HepG2 (cell line): ENCODE measurements around the gene DAAM1. TPM values are rescaled to one million over a fixed set of nuclear protein-coding genes. Genes with fewer than 3 reads are reported as not detected.

Source experiments
- ARID4A ChIP-seq: sonication (generic); formaldehyde crosslinking; IDR thresholded peaks from 2 replicates; pipeline ENCODE4 v1.5.0; 2020; ENCODE audit warnings: mild to moderate bottlenecking, missing genetic modification reagents, borderline replicate concordance
- ATF3 ChIP-seq: sonication (generic); formaldehyde crosslinking; IDR thresholded peaks from 2 replicates; pipeline ENCODE4 v1.4.0; 2020; ENCODE audit warnings: missing genetic modification reagents
- CBX5 ChIP-seq: sonication (generic); formaldehyde crosslinking; IDR thresholded peaks from 2 replicates; pipeline ENCODE4 v1.4.0; 2020; ENCODE audit warnings: missing genetic modification reagents, borderline replicate concordance
- CREB1 ChIP-seq, 2 experiments: fragments of 450-650 bp in 1 of 2; IDR thresholded peaks; 2 replicates each; pipeline ENCODE4 v1.6.1; 2016 to 2017; ENCODE audit warnings: control low read depth in 1 of 2, mild to moderate bottlenecking in 1 of 2, missing compliant biosample characterization in 1 of 2, missing genetic modification characterization in 1 of 2
- MXD4 ChIP-seq: IDR thresholded peaks from 2 replicates; pipeline ENCODE4 v1.6.1; 2016; ENCODE audit warnings: mild to moderate bottlenecking, missing biosample characterization, missing genetic modification reagents
- RBFOX2 ChIP-seq: fragments of 200-400 bp; formaldehyde crosslinking; IDR thresholded peaks from 2 replicates; pipeline ENCODE4 v1.6.1; 2017; ENCODE audit warnings: low read depth, mild to moderate bottlenecking, low read length
- REL ChIP-seq: sonication (generic); formaldehyde crosslinking; conservative IDR thresholded peaks from 2 replicates; pipeline ENCODE4 v1.8.0; 2022; ENCODE audit warnings: mild to moderate bottlenecking, missing genetic modification reagents, moderate library complexity
- RXRA ChIP-seq: sonication (generic); formaldehyde crosslinking; IDR thresholded peaks from 2 replicates; pipeline ENCODE4 v1.5.1; 2020; ENCODE audit warnings: missing genetic modification reagents
- SIX4 ChIP-seq: sonication (generic); formaldehyde crosslinking; IDR thresholded peaks from 2 replicates; pipeline ENCODE4 v1.4.0; 2020; ENCODE audit warnings: missing genetic modification reagents
- polyA plus RNA-seq, 8 experiments: library from polyadenylated mRNA; depleted of rRNA in 3 of 8; stranded (reverse) in 7 of 8; unstranded in 1 of 8; fragments of >200 nt; fragmentation: Illumina TruSeq in 4 of 8; extraction: Trizol in 4 of 8; gene quantifications; 2 replicates each; pipeline versions ENCODE4 v1.2.1 to v1.2.3, GENCODE V29; 2011 to 2016; ENCODE audit warnings: low read depth in 4 of 8, missing spikeins in 1 of 8, mixed read lengths in 1 of 8; ENCODE audit not compliant: insufficient read depth in 1 of 8
- total RNA-seq, 5 experiments: library from RNA; depleted of rRNA; stranded (reverse); fragments of >200 nt; fragmentation: Illumina TruSeq; extraction: Trizol; gene quantifications; 2 replicates each; pipeline ENCODE4 v1.2.3, GENCODE V29; 2016; ENCODE audit warnings: low read depth in 1 of 5
- TF ChIP-seq, protein P1 (sequence below): sonication (generic); formaldehyde crosslinking; IDR thresholded peaks from 2 replicates; pipeline ENCODE4 v1.4.0; 2020; ENCODE audit warnings: missing genetic modification reagents
- TF ChIP-seq, protein P2 (sequence below): sonication (generic); formaldehyde crosslinking; IDR thresholded peaks from 2 replicates; pipeline ENCODE4 v1.5.1; 2020; ENCODE audit warnings: missing genetic modification reagents, mild to moderate bottlenecking, borderline replicate concordance
- TF ChIP-seq, protein P3 (sequence below): sonication (generic); formaldehyde crosslinking; IDR thresholded peaks from 2 replicates; pipeline ENCODE4 v1.5.1; 2020; ENCODE audit warnings: mild to moderate bottlenecking, missing genetic modification reagents, moderate library complexity
- TF ChIP-seq, protein P4 (sequence below): sonication (generic); formaldehyde crosslinking; IDR thresholded peaks from 2 replicates; pipeline ENCODE4 v1.4.0; 2020; ENCODE audit warnings: missing genetic modification reagents

The DAAM1 gene
- total and polyA plus RNA-seq, 2 of the 13 experiments (the other 11 are each of a cell fraction or from before 2014, with no cell fraction given): 10.9 to 24.5 TPM

DNA sequence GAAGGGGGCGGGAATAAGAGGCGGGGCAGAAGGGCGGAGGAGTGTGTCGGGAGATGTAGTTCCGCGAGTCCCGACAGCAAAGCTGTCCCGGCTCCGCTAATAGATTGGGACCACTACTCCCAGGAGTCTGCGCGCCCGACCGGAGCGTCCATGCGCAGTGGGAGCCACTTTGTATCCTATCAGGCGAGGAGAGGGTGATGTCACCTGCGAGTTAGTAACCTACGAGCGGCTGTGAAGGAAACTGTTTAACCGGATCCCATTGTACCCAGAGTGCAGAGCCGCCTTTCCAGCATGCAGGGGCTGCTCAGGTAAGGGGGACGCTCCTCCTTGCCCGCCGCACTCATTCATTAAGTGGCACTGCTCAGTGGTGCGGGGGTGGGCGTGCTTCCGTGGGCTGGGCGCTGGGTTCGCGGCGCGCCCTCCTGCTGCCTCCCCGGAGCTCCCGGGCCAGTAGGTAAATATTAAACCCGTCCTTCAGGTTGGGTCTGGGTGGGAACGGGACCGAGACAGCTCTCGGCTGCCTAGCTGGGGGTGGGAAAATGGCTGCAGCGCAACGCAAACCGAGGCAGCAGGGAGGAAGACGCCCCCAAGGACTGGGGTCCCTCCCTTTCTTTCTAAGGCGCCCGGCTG, at the start of gene DAAM1 (continued):
- TF ChIP-seq, protein P1, sequence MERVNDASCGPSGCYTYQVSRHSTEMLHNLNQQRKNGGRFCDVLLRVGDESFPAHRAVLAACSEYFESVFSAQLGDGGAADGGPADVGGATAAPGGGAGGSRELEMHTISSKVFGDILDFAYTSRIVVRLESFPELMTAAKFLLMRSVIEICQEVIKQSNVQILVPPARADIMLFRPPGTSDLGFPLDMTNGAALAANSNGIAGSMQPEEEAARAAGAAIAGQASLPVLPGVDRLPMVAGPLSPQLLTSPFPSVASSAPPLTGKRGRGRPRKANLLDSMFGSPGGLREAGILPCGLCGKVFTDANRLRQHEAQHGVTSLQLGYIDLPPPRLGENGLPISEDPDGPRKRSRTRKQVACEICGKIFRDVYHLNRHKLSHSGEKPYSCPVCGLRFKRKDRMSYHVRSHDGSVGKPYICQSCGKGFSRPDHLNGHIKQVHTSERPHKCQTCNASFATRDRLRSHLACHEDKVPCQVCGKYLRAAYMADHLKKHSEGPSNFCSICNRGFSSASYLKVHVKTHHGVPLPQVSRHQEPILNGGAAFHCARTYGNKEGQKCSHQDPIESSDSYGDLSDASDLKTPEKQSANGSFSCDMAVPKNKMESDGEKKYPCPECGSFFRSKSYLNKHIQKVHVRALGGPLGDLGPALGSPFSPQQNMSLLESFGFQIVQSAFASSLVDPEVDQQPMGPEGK (CRISPR knock-in tag): peak; percentile 32; the same call in 1 of the 2 replicates
- TF ChIP-seq CBX5 (CRISPR knock-in tag) (no peak), CREB1 (IDR thresholded peaks at IDR 0.05) (peak; percentile 60; the same call in 1 of the 2 replicates), CREB1 (CRISPR knock-in tag; IDR thresholded peaks at IDR 0.05) (no peak), ARID4A (CRISPR knock-in tag) (peak; percentile 82; the same call in 1 of the 2 replicates), SIX4 (CRISPR knock-in tag) (no peak), REL (CRISPR knock-in tag) (0 out of 2 replicates have a peak, but pooled peaks have one; percentile 42), RXRA (CRISPR knock-in tag) (0 out of 2 replicates have a peak, but pooled peaks have one; percentile 2), ATF3 (CRISPR knock-in tag) (peak; percentile 29), RBFOX2 (peak; percentile 75), MXD4 (CRISPR knock-in tag) (peak; percentile 12; the same call in 1 of the 2 replicates)
- TF ChIP-seq, protein P2, sequence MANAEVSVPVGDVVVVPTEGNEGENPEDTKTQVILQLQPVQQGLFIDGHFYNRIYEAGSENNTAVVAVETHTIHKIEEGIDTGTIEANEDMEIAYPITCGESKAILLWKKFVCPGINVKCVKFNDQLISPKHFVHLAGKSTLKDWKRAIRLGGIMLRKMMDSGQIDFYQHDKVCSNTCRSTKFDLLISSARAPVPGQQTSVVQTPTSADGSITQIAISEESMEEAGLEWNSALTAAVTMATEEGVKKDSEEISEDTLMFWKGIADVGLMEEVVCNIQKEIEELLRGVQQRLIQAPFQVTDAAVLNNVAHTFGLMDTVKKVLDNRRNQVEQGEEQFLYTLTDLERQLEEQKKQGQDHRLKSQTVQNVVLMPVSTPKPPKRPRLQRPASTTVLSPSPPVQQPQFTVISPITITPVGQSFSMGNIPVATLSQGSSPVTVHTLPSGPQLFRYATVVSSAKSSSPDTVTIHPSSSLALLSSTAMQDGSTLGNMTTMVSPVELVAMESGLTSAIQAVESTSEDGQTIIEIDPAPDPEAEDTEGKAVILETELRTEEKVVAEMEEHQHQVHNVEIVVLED (CRISPR knock-in tag): 0 out of 2 replicates have a peak, but pooled peaks have one; percentile 32
- TF ChIP-seq, protein P3, sequence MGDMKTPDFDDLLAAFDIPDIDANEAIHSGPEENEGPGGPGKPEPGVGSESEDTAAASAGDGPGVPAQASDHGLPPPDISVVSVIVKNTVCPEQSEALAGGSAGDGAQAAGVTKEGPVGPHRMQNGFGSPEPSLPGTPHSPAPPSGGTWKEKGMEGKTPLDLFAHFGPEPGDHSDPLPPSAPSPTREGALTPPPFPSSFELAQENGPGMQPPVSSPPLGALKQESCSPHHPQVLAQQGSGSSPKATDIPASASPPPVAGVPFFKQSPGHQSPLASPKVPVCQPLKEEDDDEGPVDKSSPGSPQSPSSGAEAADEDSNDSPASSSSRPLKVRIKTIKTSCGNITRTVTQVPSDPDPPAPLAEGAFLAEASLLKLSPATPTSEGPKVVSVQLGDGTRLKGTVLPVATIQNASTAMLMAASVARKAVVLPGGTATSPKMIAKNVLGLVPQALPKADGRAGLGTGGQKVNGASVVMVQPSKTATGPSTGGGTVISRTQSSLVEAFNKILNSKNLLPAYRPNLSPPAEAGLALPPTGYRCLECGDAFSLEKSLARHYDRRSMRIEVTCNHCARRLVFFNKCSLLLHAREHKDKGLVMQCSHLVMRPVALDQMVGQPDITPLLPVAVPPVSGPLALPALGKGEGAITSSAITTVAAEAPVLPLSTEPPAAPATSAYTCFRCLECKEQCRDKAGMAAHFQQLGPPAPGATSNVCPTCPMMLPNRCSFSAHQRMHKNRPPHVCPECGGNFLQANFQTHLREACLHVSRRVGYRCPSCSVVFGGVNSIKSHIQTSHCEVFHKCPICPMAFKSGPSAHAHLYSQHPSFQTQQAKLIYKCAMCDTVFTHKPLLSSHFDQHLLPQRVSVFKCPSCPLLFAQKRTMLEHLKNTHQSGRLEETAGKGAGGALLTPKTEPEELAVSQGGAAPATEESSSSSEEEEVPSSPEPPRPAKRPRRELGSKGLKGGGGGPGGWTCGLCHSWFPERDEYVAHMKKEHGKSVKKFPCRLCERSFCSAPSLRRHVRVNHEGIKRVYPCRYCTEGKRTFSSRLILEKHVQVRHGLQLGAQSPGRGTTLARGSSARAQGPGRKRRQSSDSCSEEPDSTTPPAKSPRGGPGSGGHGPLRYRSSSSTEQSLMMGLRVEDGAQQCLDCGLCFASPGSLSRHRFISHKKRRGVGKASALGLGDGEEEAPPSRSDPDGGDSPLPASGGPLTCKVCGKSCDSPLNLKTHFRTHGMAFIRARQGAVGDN (CRISPR knock-in tag): peak; percentile 70
- TF ChIP-seq, protein P4, sequence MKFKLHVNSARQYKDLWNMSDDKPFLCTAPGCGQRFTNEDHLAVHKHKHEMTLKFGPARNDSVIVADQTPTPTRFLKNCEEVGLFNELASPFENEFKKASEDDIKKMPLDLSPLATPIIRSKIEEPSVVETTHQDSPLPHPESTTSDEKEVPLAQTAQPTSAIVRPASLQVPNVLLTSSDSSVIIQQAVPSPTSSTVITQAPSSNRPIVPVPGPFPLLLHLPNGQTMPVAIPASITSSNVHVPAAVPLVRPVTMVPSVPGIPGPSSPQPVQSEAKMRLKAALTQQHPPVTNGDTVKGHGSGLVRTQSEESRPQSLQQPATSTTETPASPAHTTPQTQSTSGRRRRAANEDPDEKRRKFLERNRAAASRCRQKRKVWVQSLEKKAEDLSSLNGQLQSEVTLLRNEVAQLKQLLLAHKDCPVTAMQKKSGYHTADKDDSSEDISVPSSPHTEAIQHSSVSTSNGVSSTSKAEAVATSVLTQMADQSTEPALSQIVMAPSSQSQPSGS (CRISPR knock-in tag): peak; percentile 98
